Liver (tissue), 9 donors: ENCODE results near the gene CEMIP. TPM values are rescaled to one million over a fixed set of nuclear protein-coding genes. Genes with fewer than 3 reads are reported as not detected.

Source experiments
- DNase-seq: peaks from one replicate; pipeline ENCODE4 v3.0.0-alpha.2; 2017; ENCODE audit warnings: low spot score
- H3K27ac ChIP-seq, 2 donors: one replicate each; pipeline ENCODE4 v1.7.0; 2013; ENCODE audit warnings: inconsistent platforms in 2 of 2, low read length in 2 of 2, control low read depth in 1 of 2, low read depth in 1 of 2, mild to moderate bottlenecking in 1 of 2
- H3K27me3 ChIP-seq, 4 donors: one replicate each; pipeline versions ENCODE4 v1.6.1 to v1.7.0; 2013; ENCODE audit warnings: low read length in 3 of 4, inconsistent platforms in 1 of 4, mild to moderate bottlenecking in 1 of 4, moderate library complexity in 1 of 4; ENCODE audit not compliant: control insufficient read depth in 4 of 4, insufficient read depth in 4 of 4
- H3K36me3 ChIP-seq, 4 donors: one replicate each; pipeline versions ENCODE4 v1.6.1 to v1.7.0; 2013; ENCODE audit warnings: low read length in 3 of 4, mild to moderate bottlenecking in 3 of 4, low read depth in 1 of 4, moderate library complexity in 1 of 4; ENCODE audit not compliant: control insufficient read depth in 4 of 4, insufficient read depth in 3 of 4
- H3K4me1 ChIP-seq, 4 donors: one replicate each; pipeline versions ENCODE4 v1.6.1 to v1.7.0; 2013; ENCODE audit warnings: low read length in 3 of 4, mild to moderate bottlenecking in 3 of 4, moderate library complexity in 1 of 4; ENCODE audit not compliant: control insufficient read depth in 4 of 4, insufficient read depth in 4 of 4
- H3K4me3 ChIP-seq, 3 donors: one replicate each; pipeline versions ENCODE4 v1.6.1 to v1.7.0; 2013; ENCODE audit warnings: low read length in 3 of 3, control low read depth in 1 of 3, low read depth in 1 of 3, mild to moderate bottlenecking in 1 of 3
- H3K9ac ChIP-seq, 2 donors: one replicate each; pipeline ENCODE4 v1.7.0; 2013; ENCODE audit warnings: low read length in 2 of 2, mild to moderate bottlenecking in 2 of 2, moderate library complexity in 2 of 2, control low read depth in 1 of 2, low read depth in 1 of 2
- H3K9me3 ChIP-seq, 4 donors: one replicate each; pipeline versions ENCODE4 v1.6.1 to v1.7.0; 2013; ENCODE audit warnings: low read length in 3 of 4; ENCODE audit not compliant: control insufficient read depth in 4 of 4
- FOXA1 ChIP-seq: IDR thresholded peaks from 2 replicates; pipeline ENCODE4 v1.6.1; 2016; ENCODE audit warnings: antibody characterized with exemption
- FOXA2 ChIP-seq: IDR thresholded peaks from 2 replicates; pipeline ENCODE4 v1.6.1; 2016; ENCODE audit warnings: antibody characterized with exemption
- GABPA ChIP-seq, 2 donors: IDR thresholded peaks in 1 of 2; conservative IDR thresholded peaks in 1 of 2; 2 replicates each; pipeline ENCODE4 v1.6.1; 2016; ENCODE audit warnings: antibody characterized with exemption in 2 of 2, mild to moderate bottlenecking in 1 of 2, moderate library complexity in 1 of 2
- HNF4A ChIP-seq, 2 donors: conservative IDR thresholded peaks; 2 replicates each; pipeline ENCODE4 v1.6.1; 2016; ENCODE audit warnings: antibody characterized with exemption in 2 of 2, mild to moderate bottlenecking in 2 of 2
- HNF4G ChIP-seq: IDR thresholded peaks from 2 replicates; pipeline ENCODE4 v1.6.1; 2016; ENCODE audit warnings: antibody characterized with exemption
- JUND ChIP-seq, 2 donors: IDR thresholded peaks; 2 replicates each; pipeline ENCODE4 v1.6.1; 2016; ENCODE audit warnings: antibody characterized with exemption in 2 of 2
- NR2F2 ChIP-seq: IDR thresholded peaks from 2 replicates; pipeline ENCODE4 v1.6.1; 2016; ENCODE audit warnings: antibody characterized with exemption
- RAD21 ChIP-seq, 2 donors: IDR thresholded peaks; 2 replicates each; pipeline ENCODE4 v1.6.1; 2016; ENCODE audit warnings: antibody characterized with exemption in 2 of 2, mild to moderate bottlenecking in 2 of 2
- RXRA ChIP-seq, 2 donors: IDR thresholded peaks; 2 replicates each; pipeline ENCODE4 v1.6.1; 2017 to 2018; ENCODE audit warnings: antibody characterized with exemption in 2 of 2, mild to moderate bottlenecking in 1 of 2
- TAF1 ChIP-seq: conservative IDR thresholded peaks from 2 replicates; pipeline ENCODE4 v1.6.1; 2016; ENCODE audit warnings: antibody characterized with exemption, mild to moderate bottlenecking
- YY1 ChIP-seq: IDR thresholded peaks from 2 replicates; pipeline ENCODE4 v1.6.1; 2016; ENCODE audit warnings: antibody characterized with exemption, mild to moderate bottlenecking
- WGBS: extraction: QIAGEN DNeasy Blood & Tissue Kit; methylation state at CpG from one replicate; pipeline ENCODE4 v1.1.7; 2013; 5-methylcytosine and 5-hydroxymethylcytosine counted together
- polyA plus RNA-seq, 2 donors: library from polyadenylated mRNA; stranded (reverse) in 1 of 2; unstranded in 1 of 2; fragments of 200-250 nt in 1 of 2; fragments of >200 nt in 1 of 2; fragmentation: Nextera tagmentation in 1 of 2; extraction: Ambion mirVana in 1 of 2; gene quantifications; one replicate each; pipeline versions ENCODE4 v1.2.1 to v1.2.3, GENCODE V29; 2013 to 2015
- total RNA-seq, 2 donors: library from RNA; depleted of rRNA; stranded (reverse); fragments of >200 nt; gene quantifications; one replicate each; pipeline ENCODE4 v1.2.3, GENCODE V29; 2014
- TF ChIP-seq, protein P1 (sequence below): IDR thresholded peaks from 2 replicates; pipeline ENCODE4 v1.6.1; 2016; ENCODE audit warnings: antibody characterized with exemption
- TF ChIP-seq, protein P2 (sequence below): fragments of 150-350 bp; IDR thresholded peaks from 2 replicates; pipeline ENCODE4 v1.5.1; 2017; ENCODE audit warnings: improper control_type of control experiment, low read depth, low read length; ENCODE audit not compliant: missing input control
- TF ChIP-seq, protein P3 (sequence below): IDR thresholded peaks from 2 replicates; pipeline ENCODE4 v1.6.1; 2016; ENCODE audit warnings: antibody characterized with exemption, mild to moderate bottlenecking
- TF ChIP-seq, protein P4 (sequence below): IDR thresholded peaks from 2 replicates; pipeline ENCODE4 v1.6.1; 2016; ENCODE audit warnings: antibody characterized with exemption
- donor health status: healthy.
- donor health status: healthy.
- donor health status: healthy.
- donor health status: healthy.
- donor health status: healthy.

CEMIP gene
- total and polyA plus RNA-seq, 4 donors: under 0.01 to 0.89 (median 0.21) TPM

DNA sequence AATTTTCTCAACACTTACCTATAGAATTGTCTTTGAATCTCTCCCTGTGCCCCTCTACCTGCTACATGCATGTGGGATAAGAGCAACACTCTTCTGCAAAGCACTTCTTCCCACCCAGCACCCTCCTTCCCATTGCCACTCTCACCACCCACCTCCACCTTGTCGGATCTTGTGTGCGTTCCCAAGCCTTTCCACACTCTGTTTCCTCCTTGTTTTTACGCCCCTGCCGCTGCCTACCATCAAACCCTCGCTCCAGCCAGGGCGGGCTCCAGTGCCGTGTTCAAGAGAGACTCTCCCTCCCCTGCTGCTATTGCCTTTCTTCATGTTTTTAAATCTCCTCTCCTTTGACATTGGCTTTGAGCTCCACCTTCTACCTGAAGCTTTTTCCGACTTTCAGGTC is 43.8 kb upstream of the CEMIP start:
- H3K4me3 ChIP-seq: no peak overlapping the region
- no peak for DNase-seq
- H3K4me1 ChIP-seq: no peaks in the 10 kb centered on the region
- TF ChIP-seq, protein P1, sequence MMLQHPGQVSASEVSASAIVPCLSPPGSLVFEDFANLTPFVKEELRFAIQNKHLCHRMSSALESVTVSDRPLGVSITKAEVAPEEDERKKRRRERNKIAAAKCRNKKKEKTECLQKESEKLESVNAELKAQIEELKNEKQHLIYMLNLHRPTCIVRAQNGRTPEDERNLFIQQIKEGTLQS: no peak
- TF ChIP-seq HNF4G (no peak), TAF1 (no peak), GABPA (IDR thresholded peaks at IDR 0.05 in 1 of 2, conservative IDR thresholded peaks at IDR 0.05 in 1 of 2) (no peak), FOXA1 (no peak), NR2F2 (no peak)
- TF ChIP-seq, protein P2, sequence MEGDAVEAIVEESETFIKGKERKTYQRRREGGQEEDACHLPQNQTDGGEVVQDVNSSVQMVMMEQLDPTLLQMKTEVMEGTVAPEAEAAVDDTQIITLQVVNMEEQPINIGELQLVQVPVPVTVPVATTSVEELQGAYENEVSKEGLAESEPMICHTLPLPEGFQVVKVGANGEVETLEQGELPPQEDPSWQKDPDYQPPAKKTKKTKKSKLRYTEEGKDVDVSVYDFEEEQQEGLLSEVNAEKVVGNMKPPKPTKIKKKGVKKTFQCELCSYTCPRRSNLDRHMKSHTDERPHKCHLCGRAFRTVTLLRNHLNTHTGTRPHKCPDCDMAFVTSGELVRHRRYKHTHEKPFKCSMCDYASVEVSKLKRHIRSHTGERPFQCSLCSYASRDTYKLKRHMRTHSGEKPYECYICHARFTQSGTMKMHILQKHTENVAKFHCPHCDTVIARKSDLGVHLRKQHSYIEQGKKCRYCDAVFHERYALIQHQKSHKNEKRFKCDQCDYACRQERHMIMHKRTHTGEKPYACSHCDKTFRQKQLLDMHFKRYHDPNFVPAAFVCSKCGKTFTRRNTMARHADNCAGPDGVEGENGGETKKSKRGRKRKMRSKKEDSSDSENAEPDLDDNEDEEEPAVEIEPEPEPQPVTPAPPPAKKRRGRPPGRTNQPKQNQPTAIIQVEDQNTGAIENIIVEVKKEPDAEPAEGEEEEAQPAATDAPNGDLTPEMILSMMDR: no peak
- TF ChIP-seq, protein P3, sequence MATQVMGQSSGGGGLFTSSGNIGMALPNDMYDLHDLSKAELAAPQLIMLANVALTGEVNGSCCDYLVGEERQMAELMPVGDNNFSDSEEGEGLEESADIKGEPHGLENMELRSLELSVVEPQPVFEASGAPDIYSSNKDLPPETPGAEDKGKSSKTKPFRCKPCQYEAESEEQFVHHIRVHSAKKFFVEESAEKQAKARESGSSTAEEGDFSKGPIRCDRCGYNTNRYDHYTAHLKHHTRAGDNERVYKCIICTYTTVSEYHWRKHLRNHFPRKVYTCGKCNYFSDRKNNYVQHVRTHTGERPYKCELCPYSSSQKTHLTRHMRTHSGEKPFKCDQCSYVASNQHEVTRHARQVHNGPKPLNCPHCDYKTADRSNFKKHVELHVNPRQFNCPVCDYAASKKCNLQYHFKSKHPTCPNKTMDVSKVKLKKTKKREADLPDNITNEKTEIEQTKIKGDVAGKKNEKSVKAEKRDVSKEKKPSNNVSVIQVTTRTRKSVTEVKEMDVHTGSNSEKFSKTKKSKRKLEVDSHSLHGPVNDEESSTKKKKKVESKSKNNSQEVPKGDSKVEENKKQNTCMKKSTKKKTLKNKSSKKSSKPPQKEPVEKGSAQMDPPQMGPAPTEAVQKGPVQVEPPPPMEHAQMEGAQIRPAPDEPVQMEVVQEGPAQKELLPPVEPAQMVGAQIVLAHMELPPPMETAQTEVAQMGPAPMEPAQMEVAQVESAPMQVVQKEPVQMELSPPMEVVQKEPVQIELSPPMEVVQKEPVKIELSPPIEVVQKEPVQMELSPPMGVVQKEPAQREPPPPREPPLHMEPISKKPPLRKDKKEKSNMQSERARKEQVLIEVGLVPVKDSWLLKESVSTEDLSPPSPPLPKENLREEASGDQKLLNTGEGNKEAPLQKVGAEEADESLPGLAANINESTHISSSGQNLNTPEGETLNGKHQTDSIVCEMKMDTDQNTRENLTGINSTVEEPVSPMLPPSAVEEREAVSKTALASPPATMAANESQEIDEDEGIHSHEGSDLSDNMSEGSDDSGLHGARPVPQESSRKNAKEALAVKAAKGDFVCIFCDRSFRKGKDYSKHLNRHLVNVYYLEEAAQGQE: no peak
- no peak overlapping the region for H3K9ac ChIP-seq
- H3K36me3 ChIP-seq: no peaks in the 10 kb centered on the region
- H3K27me3 ChIP-seq: no peaks in the 10 kb centered on the region
- no peaks in the 10 kb centered on the region for H3K9me3 ChIP-seq
- WGBS: 96% methylated on average over 8 of the region's 8 CpGs
- H3K27ac ChIP-seq: no peak overlapping the region

DNA sequence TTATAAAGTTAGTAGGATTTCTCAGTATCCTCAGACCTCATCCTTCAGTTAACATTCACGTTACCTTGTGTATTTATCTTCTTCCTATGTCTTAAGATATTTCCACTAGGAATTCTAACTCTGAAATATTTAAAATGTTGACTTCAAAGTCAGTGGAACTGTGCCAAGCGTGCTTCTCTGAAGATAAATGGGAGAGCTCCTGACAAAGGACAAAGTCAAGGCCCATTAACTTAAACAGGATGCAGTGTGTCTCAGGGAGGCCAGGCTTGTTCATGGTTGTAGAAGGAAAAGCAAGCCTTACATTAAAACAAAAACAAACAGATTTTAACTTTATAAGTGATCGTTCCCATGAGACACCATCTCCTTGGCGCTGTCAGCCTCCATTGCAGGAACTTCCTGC is 42.6 kb upstream of the CEMIP start:
- WGBS: 77% methylated on average over 4 of the region's 4 CpGs
- no peak overlapping the region for H3K27ac ChIP-seq
- no peaks in the 10 kb centered on the region for H3K4me1 ChIP-seq
- no peak overlapping the region for H3K9ac ChIP-seq
- no peaks in the 10 kb centered on the region for H3K9me3 ChIP-seq
- H3K36me3 ChIP-seq: no peaks in the 10 kb centered on the region
- H3K27me3 ChIP-seq: no peaks in the 10 kb centered on the region
- DNase-seq: no peak
- H3K4me3 ChIP-seq: no peak overlapping the region
- no peak for TF ChIP-seq TAF1
- TF ChIP-seq, protein P2: no peak

DNA sequence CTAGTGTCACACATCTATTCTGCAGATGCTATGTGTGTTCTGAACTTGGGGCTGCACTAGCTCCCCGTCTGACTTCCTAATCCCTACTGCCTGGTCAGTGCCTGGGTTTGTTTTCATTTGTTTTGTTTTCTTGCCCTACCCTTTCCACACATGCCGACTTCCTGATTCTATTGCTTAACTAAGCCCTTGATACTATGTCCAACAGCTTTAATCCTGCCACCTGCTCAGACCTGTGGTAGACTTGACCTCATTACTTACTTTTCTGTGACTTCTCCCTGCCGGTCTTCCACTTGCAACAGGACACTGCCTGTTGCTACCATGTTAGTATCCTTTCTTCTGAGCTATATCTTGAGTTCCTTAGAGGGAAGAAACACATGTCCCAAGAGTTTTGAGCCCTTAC is 39.3 kb upstream of the CEMIP start:
- H3K9ac ChIP-seq: no peak overlapping the region
- H3K27ac ChIP-seq: no peak overlapping the region
- TF ChIP-seq TAF1: no peak
- no peak for TF ChIP-seq HNF4G
- TF ChIP-seq GABPA (IDR thresholded peaks at IDR 0.05 in 1 of 2, conservative IDR thresholded peaks at IDR 0.05 in 1 of 2): no peak
- no peak for TF ChIP-seq RAD21 (IDR thresholded peaks at IDR 0.05)
- TF ChIP-seq, protein P4, sequence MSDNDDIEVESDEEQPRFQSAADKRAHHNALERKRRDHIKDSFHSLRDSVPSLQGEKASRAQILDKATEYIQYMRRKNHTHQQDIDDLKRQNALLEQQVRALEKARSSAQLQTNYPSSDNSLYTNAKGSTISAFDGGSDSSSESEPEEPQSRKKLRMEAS: no peak
- TF ChIP-seq, protein P1: no peak
- no peak for TF ChIP-seq JUND (IDR thresholded peaks at IDR 0.05)
- TF ChIP-seq, protein P2: no peak
- TF ChIP-seq FOXA1: no peak
- no peak for TF ChIP-seq FOXA2
- no peak for TF ChIP-seq HNF4A (conservative IDR thresholded peaks at IDR 0.05)
- no peak for TF ChIP-seq YY1
- TF ChIP-seq RXRA (IDR thresholded peaks at IDR 0.05): no peak

More for the DNA sequence above, 39.3 kb upstream of the CEMIP start:
- 83% methylated on average over 3 of the region's 3 CpGs for WGBS
- Histone ChIP-seq H3K9me3 (no peaks in the 10 kb centered on the region), H3K4me1 (peaks cover 0 to 1% (median 0%) of the 10 kb centered on the region in 4 donors), H3K27me3 (no peaks in the 10 kb centered on the region), H3K36me3 (no peaks in the 10 kb centered on the region), H3K4me3 (no peak overlapping the region)
- DNase-seq: no peak
